ENCODE data around the gene RNASE12.
"Not testable (repeated sequence)": the region's sequence is repeated elsewhere in the genome, so short reads cannot be mapped to it uniquely, and the experiment has no call there.

The RNASE12 gene

GRCh38 chr14:20578325-20578724, 12.9 kb downstream of the RNASE12 start:
- no peak for DNase-seq

GRCh38 chr14:20572382-20572990, 18.7 kb downstream of the RNASE12 start:
- DNase-seq, result not testable (repeated sequence)

- not testable (repeated sequence) for DNase-seq
Measured at GRCh38 chr14:20570720-20571119, 20.5 kb downstream of the RNASE12 start.

- not testable (repeated sequence) for DNase-seq
Measured at GRCh38 chr14:20569865-20570264, 21.3 kb downstream of the RNASE12 start.

- no peak for DNase-seq
Measured at GRCh38 chr14:20569066-20569465, 22.1 kb downstream of the RNASE12 start.

GRCh38 chr14:20568393-20568792, 22.8 kb downstream of the RNASE12 start:
- DNase-seq, result no peak

- not testable (repeated sequence) for DNase-seq
Measured at GRCh38 chr14:20567199-20567598, 24.0 kb downstream of the RNASE12 start.

- no peak for DNase-seq
Measured at GRCh38 chr14:20564501-20564997, 26.6 kb downstream of the RNASE12 start.

GRCh38 chr14:20563971-20564370, 27.2 kb downstream of the RNASE12 start:
- no peak for DNase-seq

- DNase-seq, result no peak
Measured at GRCh38 chr14:20560961-20561360, 30.2 kb downstream of the RNASE12 start, which contains the start of gene RNASE9. Gene RNASE9 (minus strand): TSS chr14:20561047.

- no peak for DNase-seq
Measured at GRCh38 chr14:20559461-20559904, 31.7 kb downstream of the RNASE12 start.

- DNase-seq, result no peak
Measured at GRCh38 chr14:20557212-20557542, 34.0 kb downstream of the RNASE12 start.

GRCh38 chr14:20556500-20557211, 34.5 kb downstream of the RNASE12 start:
- DNase-seq, result no peak

- no peak for DNase-seq
Measured at GRCh38 chr14:20555845-20556244, 35.3 kb downstream of the RNASE12 start.

GRCh38 chr14:20553024-20553423, 38.2 kb downstream of the RNASE12 start:
- no peak for DNase-seq

- no peak for DNase-seq
Measured at GRCh38 chr14:20551606-20552005, 39.6 kb downstream of the RNASE12 start.

GRCh38 chr14:20550926-20551325, 40.2 kb downstream of the RNASE12 start:
- no peak for DNase-seq

GRCh38 chr14:20548414-20549158, 42.6 kb downstream of the RNASE12 start:
- DNase-seq, result no peak

- no peak for DNase-seq
Measured at GRCh38 chr14:20546877-20547276, 44.3 kb downstream of the RNASE12 start.
